GM18517 (cell line): ENCODE data around the gene ABHD11.

ENCODE experiments used
- ATAC-seq: cut with Tn5 transposase; IDR thresholded peaks from one replicate; pipeline ENCODE4 v1.9.1; 2021; ENCODE audit warnings: mild to moderate bottlenecking, moderate library complexity; ENCODE audit not compliant: unreplicated experiment

Gene ABHD11

DNA sequence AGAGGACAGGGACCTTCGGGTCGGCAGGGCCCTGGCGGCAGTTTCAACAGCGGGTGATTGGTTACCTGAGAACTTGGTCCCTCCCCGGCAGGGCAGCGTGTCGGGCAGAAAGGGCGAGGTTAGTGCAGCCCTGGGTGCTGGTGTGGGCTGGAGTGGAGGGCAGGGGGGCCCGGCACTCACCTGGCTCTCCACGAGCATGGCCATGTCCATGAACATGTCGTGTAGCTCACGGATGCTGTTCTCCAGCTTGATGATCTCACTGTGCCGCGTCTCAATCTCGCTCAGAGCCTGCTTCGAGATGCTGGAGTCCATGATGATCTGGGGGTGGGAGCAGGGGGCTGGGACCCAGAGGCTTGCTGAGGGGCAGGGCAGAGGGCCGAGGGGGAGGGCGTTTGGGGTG lies 35.9 kb downstream of the ABHD11 start:
- ATAC-seq: no peak

DNA sequence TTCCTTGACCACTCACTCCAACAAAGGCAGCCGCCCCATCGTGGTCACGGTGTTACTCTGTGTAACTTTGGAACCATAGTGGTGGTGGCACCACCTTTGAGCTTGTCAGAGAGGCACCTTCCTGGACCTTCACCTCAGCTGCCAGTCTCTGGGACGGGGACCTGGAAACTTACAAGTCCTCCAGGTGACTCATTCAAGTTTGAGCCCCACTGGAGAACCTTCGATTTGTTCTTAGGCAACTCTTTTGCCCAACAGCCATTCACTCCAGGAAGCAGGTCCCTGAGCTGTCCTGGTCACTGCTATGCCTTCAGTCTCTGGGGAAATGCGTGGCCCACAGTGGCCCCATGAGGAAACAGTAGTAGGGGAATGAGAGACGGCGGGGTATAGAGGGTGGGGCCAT lies 36.4 kb downstream of the ABHD11 start:
- no peak for ATAC-seq

DNA sequence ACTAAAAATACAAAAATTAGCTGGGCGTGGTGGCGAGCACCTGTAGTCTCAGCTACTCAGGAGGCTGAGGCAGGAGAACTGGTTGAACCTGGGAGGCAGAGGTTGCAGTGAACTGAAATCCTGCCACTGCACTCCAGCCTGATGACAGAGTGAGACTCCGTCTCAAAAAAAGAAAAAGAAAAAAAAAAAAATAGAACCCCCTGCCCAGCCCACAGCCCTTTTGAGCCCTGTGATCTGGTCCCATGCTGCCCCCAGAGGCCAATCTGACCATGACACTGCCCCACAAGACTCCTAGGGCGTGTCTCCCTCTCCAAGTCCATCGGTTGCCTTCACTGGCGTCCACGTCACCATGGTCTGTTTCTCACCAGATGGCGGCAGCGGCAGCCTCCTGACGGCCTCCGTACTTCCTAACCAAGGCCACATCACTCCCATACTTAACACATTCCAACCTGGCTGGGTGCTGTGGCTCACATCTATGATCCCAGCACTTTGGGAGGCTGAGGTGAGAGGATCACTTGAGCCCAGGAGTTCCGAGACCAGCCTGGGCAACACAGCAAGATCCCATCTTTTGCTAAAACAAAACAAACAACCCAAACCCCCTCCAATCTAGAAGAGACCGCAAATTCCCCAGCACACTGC lies 37.1 kb downstream of the ABHD11 start:
- no peak for ATAC-seq

DNA sequence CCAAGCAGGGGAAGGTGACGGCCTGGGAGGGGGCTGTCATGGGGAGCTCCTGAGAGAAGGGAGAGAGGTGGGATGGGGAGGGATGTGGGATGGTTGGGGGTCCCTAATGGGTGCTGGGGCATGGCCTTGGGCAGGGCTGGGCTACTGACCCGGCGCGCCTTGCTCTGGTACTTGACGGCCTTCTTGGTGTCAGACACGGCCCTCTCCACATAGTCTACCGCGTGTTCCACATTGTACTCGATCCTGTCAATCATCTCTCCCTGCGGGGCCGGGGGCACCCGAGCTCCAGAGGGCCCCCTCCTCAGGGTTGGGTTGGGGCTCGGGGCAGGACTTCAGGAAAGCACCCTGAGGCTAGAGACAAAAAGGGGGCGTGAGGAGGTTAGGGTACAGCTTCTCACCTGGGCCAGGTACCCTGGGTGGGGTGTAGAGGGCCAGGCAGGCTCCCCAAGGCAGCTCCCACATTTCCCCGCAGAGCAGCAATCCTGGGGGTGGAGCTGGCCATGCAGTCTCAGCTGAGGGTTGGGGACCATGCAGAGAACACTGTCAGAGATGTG lies 37.9 kb downstream of the ABHD11 start:
- ATAC-seq: no peak

GRCh38 chr7:73700069-73700423 lies 38.6 kb downstream of the ABHD11 start:
- no peak for ATAC-seq

DNA sequence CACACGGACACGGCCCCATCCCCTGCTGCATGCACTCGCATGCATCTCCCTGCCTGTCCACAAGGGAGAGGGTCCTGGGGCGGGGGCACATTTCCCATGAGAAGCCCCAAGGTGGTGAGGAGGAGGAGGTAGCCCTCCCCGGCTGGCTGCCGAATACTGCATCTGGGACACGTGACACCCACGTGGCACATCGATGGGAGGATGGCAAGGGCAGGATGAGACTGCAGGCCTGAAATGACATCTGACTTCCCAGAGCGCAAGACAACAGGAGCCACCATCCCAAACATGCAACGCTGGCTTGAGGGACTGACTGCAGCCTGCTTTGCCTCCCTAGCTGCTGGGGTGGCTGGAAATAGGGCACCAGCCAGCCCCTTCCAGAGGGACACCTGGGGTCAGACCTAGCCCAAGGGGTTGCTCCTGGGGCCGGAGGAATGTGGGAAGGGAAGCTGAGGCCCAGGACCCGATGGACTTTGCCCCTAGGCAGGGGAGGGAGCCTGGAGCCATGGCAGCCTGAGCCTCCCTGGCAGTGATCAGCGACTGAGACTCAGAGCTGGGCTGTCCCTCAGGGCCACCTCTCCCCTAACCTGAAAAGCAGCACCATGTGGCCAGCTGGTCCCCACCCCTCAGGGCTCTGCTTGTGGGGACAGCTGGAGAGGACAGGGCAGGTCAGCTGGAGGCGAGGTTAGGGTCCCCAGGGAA lies 39.1 kb downstream of the ABHD11 start:
- no peak for ATAC-seq

DNA sequence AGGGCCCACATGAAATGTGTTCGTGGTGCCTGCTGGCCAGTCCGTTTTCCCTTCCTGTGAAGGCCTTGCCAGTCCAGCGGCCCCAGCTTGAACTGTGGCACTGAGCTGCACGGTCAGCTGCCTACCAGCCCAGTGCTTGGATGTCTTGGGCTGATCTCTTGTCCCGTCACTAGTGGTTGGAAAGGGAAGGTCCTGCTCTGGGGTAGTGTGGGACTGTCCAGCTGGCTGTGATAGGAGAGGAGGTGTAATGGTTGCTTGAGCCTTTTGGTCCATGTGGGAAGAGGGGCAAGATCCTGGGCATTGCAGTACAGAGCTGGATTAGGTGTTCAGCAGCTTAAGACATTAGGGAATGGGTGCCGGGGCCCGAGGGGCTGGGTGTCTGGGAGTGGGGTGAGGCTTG lies 40.2 kb downstream of the ABHD11 start:
- ATAC-seq: no peak

- ATAC-seq: no peak
Measured at GRCh38 chr7:73696372-73696771, 42.2 kb downstream of the ABHD11 start.

DNA sequence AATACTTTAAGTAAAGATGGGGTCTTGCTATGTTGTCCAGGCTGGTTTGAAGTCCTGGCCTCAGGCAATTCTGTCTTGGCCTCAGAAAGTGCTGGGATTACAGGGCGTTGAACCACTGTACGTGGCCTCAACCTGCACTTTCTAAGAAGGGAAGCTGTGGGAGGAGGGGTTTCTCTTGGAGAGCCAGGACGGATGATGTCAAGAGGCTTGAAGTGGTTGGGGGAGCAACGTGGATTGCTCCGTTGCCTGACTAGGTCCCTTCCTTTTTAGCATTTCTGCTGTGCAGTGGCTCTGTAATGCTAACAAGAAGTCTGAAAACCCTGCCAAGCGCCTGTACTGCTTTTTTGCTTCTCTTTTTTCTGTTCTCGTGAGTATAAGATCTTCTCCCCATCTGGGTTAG lies 48.0 kb downstream of the ABHD11 start:
- no peak for ATAC-seq

DNA sequence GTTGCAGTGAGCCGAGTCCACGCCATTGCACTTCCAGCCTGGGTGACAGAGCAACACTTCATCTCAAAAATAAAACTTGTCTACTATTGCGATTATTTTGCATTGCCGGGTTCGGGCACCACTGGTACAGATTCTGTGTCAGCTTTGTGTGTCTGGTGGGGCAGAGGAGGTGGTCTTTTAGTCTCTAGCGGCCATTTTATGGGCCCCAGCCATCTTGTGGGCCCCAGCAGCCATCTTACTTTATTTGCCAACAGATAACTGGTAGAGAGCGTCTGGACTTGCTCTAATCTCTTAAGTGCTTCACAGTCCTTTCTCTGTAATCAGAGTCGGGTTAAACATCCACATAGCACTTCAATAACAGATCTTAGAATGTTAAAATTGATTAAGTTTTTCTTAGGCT lies 50.3 kb downstream of the ABHD11 start:
- no peak for ATAC-seq
